ENCODE data around the gene ROR2. TPM values are rescaled to one million over a fixed set of nuclear protein-coding genes. Genes with fewer than 3 reads are reported as not detected.

Gene ROR2
- total RNA-seq, 4 donors from 2014 or later: 0.70 to 9.9 (median 4.1) TPM

DNA sequence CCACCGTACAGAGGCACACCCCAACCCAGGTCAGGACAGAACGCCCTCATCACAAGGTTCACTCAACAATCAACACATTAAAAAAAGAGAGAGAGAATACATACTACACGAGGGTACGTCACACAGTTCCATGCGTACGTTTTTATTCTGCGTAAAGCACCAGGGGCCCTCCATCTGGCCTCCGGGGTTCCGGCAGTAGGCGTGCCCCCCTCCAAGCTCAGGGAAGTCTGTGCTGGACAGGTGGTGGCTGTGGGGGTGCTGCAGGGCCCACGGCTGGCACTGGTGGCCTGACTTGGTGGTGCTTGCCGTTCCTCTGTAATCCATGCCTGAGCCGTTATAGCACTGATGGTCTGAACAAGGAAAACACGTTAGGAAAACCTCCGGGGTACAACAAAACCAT, 219.2 kb downstream of the ROR2 start:
- Histone ChIP-seq H3K4me3 (no peak overlapping the region), H3K36me3 (no peaks in the 10 kb centered on the region), H3K27ac (no peak overlapping the region), H3K27me3 (no peaks in the 10 kb centered on the region), H3K9me3 (no peaks in the 10 kb centered on the region), H3K4me1 (no peaks in the 10 kb centered on the region)
- TF ChIP-seq, protein P1, sequence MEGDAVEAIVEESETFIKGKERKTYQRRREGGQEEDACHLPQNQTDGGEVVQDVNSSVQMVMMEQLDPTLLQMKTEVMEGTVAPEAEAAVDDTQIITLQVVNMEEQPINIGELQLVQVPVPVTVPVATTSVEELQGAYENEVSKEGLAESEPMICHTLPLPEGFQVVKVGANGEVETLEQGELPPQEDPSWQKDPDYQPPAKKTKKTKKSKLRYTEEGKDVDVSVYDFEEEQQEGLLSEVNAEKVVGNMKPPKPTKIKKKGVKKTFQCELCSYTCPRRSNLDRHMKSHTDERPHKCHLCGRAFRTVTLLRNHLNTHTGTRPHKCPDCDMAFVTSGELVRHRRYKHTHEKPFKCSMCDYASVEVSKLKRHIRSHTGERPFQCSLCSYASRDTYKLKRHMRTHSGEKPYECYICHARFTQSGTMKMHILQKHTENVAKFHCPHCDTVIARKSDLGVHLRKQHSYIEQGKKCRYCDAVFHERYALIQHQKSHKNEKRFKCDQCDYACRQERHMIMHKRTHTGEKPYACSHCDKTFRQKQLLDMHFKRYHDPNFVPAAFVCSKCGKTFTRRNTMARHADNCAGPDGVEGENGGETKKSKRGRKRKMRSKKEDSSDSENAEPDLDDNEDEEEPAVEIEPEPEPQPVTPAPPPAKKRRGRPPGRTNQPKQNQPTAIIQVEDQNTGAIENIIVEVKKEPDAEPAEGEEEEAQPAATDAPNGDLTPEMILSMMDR (IDR thresholded peaks at IDR 0.05): no peak
- no peak for TF ChIP-seq POLR2A (IDR thresholded peaks at IDR 0.05)
- DNase-seq: no peak

GRCh38 chr9:91729558-91729842, 220.5 kb downstream of the ROR2 start:
- TF ChIP-seq, protein P1 (IDR thresholded peaks at IDR 0.05): no peak
- no peak for TF ChIP-seq POLR2A (IDR thresholded peaks at IDR 0.05)
- no peak overlapping the region for H3K4me3 ChIP-seq
- no peaks in the 10 kb centered on the region for H3K27me3 ChIP-seq
- no peaks in the 10 kb centered on the region for H3K9me3 ChIP-seq
- H3K4me1 ChIP-seq: no peaks in the 10 kb centered on the region
- no peaks in the 10 kb centered on the region for H3K36me3 ChIP-seq
- H3K27ac ChIP-seq: no peak overlapping the region
- no peak for DNase-seq

DNA sequence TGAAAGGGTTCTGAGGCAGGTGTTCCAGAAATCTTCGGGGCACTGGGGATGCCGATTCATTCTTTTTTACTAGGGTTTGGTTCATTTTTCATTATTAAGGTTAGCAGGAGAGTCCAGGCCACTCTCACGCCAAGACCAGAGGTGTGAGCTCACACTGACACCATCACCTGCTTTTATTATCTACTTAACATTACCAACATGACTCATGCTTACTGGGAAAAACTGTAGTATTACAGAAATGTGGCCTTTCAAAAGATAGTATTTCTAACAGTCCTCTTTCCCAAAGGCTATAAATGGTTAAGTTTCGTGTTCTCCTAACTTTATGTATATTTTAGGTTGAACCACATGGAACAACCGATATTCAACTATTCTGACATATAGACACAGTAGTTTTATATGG, 222.1 kb downstream of the ROR2 start:
- Histone ChIP-seq H3K4me3 (no peak overlapping the region), H3K9me3 (no peaks in the 10 kb centered on the region), H3K4me1 (no peaks in the 10 kb centered on the region), H3K27me3 (no peaks in the 10 kb centered on the region), H3K27ac (no peak overlapping the region), H3K36me3 (no peaks in the 10 kb centered on the region)
- TF ChIP-seq, protein P1 (IDR thresholded peaks at IDR 0.05): no peak
- no peak for TF ChIP-seq POLR2A (IDR thresholded peaks at IDR 0.05)
- DNase-seq: no peak

DNA sequence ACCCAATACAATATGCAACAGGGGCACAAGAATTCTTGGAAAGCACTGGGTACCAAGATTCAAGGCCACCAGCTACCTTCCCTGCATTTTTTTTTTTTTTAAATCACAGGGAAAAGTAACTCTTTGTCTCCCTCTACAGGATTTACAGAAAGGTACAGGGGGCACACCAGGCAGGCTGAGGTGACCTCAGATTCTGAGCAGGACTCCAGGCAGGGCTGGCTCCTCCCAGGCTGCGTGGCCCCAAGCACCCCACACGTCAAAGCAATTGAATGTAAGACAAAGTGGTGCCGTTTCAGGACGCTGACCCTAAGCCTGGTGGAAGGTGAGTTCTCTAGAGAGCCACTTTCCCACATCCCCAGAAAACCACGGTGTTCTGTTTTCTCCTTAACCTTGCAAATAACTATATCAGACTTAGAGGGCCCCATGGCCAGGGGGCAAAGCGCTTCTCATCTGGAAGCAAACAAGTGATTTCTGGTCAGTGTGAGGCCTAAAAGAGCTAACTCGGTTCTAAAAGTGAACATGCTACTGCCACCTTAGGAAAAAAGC, 222.6 kb downstream of the ROR2 start:
- H3K36me3 ChIP-seq: no peaks in the 10 kb centered on the region
- H3K4me3 ChIP-seq: no peak overlapping the region
- H3K9me3 ChIP-seq: no peaks in the 10 kb centered on the region
- H3K4me1 ChIP-seq: no peaks in the 10 kb centered on the region
- H3K27ac ChIP-seq: no peak overlapping the region
- TF ChIP-seq, protein P1 (IDR thresholded peaks at IDR 0.05): peak; percentile 3 to 67 (median 58)
- no peak for TF ChIP-seq POLR2A (IDR thresholded peaks at IDR 0.05)
- no peaks in the 10 kb centered on the region for H3K27me3 ChIP-seq
- peak in 1 of 3 donors; percentile 14 for DNase-seq

DNA sequence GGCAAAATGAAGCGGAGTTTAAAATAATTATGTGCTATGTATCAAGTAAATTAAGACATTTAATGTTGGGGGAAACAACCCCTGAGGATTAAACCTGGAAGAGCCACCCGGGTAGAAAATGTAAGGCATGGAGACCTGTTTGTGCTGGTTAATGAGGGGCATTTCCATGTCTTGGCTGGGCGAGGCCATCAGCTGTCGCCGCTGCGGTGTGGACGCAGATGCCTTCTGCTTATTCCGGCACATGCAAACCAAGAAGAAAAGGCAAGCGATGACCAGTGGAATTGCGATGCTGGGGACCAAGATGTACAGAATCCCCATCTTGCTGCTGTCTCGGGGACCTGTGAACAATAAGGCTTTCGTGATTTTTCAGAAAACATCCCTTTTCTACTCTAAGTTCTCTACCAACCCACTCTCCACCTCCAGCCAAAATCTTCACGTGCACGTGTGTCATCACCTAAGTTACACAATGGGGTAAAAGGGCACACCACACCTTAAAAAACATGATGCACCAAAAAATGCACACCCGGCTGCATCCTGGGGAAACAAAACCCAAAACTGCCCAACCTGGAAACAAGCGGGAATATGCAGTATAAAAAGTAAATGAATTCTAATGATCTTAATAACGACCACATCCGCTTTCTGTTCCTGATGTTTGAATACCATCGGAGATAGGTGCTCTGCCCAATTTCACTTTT, 223.5 kb downstream of the ROR2 start:
- Histone ChIP-seq H3K36me3 (no peaks in the 10 kb centered on the region), H3K27me3 (no peaks in the 10 kb centered on the region)
- TF ChIP-seq, protein P1 (IDR thresholded peaks at IDR 0.05): no peak
- no peak for TF ChIP-seq POLR2A (IDR thresholded peaks at IDR 0.05)

More for the DNA sequence above, 223.5 kb downstream of the ROR2 start:
- Histone ChIP-seq H3K9me3 (no peaks in the 10 kb centered on the region), H3K4me1 (no peaks in the 10 kb centered on the region), H3K4me3 (no peak overlapping the region), H3K27ac (no peak overlapping the region)
- peak in 1 of 3 donors; percentile 9 for DNase-seq

Data from Peyer's patch (tissue), 4 donors.